ENCODE data around the gene CBX2.

Gene CBX2

DNA sequence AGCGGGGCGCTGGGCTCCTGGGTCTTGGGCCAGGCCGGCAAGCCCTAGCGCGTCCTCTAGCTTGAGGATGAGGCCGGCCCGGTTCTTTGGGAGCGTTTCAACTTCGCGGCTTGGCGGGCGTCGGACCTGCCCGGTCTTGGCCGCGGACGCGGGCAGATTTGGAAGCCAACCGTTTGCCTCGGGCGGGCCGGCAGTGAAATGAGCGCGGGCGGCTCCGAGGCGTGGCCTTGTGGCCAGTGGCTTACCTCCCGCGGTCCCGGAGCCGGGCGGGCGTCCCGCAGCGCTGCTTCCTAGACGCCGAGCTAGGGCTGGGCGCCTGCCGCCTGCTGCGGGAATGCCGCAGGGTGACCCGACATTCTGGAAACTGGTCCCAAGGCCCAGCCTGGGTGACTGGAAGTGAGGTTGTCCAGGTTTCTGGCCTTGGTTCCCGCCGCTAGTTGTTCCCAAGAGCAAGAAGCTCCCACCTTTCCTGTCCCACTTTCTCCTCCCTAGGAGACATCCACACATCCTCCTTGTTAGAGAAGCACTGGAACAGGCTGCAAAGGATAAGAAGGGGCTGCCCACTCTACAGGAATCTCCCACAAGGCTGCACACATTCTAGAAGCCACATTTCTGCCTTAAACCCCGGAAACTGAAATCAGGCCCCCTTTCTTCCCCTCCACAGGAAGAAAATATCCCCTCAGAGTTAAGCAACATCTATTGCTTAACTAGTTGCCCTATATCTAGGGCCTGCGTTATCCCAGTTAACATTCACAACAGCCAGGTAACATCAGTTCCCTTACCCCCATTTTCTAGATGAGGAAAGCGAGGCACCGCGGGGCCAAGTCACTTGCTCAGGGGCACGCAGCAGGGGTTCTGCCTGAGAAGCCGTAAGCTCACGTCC, 23.4 kb downstream of the CBX2 start:
- no peak for DNase-seq

DNA sequence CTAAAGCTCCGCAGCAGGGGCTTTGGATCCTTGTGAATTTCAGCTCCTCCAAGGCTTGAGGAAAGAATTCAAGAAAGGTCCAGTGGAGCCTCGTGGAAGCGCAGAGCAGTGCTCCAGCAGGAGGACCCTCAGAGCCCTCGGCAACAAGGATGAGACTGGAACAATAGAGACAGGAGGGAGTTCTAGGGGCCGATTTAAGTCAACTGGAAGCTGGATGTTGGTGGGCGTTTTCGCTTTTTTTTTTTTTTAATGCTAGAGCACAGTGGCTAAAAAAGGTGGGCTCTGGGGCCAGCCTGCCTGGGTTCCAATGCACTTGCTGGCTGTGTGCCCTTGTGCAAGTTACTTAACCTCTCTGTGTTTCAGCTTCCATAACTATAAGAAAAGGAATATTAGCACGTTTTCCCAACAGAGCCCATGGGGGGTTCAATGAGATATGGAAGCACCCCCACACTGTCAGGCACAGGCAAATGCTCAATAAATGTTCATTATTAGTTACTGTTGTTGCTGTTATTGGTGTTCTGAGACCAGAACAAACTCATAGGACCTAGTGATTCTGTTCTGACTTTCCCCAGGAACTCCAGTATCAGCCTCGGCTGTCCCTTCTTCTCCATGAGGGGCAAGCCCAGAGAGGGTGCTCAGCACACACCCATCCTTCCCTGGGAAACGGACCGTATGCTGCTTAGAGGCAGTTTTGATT, 24.2 kb downstream of the CBX2 start:
- DNase-seq, result no peak

DNA sequence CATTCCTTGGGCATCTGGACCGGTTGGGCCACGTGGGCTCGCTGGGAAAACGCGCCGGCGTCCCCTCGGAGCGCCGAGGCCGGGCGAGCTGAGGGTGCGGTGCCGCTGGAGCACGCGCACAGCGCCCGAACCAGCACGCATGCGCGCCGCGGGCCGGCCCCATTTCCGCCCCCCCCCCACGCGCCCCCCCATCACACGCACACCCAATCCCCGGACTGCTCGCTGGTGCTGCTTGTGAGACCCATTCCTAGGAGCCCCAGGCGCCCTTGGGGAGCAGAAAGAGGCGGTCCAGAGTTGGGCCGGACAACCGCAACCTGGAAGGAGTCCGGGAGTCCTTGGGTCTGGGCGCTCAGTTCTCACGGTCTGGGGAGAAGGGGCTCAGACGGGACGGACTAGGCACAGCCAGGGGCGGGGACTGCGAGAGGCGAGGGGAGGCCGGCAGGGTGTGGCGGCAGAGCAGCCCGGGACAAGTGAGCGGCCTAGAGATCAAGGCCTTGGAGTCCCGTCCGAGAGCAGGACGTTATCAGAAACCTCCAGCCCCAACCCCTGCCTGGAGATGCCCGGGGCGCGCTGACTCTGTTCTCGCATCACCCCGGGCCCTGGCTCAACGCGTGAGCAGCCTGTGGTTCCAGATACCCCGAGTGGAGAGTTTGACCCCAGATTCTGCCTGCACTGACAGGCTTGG, 24.9 kb downstream of the CBX2 start:
- DNase-seq, result no peak

DNA sequence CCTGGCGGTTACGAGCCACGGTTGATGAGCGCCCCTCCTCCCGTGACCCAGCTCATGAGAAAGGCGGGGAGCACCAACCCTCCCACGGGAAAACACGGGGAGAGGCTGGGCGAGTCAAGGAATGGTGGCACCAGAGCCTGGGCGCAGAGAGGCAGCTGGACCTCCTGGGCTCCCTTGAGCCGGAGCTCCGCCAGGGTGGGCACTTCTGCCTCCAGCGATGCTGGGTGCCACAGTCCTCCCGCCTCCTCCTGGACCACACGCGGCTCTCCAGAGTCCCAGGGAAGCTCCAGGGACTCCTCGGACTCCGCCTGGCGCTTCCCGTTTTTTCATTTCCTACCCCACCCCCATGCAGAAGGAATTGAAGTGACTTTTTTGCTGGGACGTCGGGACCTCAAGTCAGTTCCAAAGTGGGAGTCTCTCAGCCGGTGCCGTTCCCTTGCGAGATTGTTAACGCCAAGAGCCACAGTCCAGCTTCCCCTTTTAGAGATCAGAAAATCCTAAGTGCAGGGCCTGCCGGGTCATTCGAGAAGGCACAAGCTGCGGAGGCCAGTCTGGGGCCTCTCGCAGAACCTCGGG, 25.6 kb downstream of the CBX2 start:
- no peak for DNase-seq

DNA sequence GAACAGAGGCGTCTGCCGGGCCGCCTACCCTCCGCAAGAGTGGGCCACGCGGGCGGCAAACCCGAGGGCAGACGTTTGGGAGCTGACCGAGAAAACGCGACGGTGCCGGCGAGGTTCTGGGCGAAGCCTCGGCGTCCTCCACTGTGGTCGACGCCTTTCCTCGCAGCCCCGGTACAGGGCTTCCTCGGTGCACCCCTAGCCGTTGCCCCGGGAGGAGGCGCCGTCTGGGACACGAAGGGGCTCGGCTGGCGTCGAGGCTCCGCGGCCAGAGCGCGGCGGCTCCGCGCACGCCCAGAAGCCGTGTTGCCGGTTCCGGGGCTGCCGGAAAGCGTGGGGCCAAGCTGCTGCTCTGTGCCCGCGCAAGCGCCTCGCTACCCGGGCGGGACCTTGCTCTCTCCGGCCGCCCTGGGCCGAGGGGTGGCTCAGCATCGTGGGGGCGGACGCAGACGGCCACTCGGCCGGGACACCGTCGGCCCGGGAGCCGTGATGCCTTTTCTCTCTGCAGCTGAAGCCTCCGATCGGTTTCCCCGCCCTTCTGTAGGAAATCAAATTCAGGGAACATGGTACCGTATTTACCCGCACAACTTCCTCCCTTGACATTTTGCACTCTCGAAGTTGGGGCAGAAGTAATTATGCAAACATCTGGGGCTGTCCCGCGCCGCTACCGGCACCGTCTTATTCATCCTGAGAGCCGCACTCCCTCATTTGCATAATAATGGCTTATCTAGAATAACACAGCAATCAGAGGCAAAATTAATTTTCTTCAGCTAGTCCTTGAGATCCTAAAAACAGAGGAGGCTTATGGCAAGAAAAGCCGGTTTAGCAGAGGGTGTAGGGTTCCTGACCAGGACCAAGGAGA, 26.3 kb downstream of the CBX2 start:
- no peak for DNase-seq

DNA sequence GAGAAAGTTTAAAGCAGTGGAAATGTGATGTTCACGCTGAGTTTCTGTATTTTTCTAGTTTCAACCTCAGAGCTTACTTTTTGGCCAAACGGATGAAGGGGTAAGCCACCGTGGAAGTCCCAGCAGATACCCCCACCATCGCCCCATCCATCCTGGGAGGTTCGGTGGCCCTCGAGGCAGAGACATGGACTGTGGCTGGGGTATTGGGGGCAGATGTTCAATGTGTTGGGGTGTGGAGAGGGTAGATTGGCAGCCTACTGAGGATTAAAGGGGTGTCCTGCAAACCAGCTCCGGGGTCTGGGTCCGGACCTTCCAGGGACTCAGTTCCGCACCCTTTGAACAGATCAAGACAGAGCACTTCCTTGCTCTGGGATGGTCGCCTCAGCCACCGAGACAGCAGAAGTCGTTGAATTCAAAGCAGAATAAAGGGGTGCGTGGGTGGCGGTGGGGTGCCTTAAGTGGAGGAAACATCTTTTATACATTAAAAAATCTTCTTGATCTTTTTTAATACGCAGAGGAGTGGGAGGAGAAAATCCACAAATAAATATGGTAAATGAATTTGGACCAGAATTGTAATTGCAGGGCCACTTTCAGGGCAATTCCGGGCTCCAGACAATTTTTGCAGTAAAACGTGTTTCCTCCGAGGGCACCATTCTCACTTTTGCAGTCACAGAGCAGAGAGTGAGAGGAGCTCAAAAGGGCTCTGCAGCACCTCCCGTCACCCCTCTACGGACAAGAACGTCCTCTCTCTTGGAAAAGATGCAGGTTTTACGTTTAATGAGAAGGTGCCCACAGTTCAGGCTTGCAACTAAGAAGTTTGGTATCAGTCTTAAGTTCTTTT, 27.1 kb downstream of the CBX2 start:
- DNase-seq, result no peak

DNA sequence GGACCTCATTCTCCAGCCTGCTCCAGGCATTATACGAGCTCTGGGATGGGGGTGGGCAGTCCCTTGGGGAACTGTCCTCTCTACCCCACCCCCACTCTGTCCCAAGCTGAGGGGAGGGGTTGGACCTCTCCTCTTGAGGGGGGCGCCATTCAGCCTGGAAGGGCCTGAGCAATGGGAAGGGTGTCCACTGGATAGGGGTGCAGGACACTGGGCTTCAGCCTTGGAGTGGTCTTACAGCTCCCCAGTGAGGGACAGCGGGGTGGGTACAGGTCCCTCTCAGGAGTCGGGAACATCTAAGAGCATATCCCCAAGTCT, 28.5 kb downstream of the CBX2 start:
- no peak for DNase-seq

DNA sequence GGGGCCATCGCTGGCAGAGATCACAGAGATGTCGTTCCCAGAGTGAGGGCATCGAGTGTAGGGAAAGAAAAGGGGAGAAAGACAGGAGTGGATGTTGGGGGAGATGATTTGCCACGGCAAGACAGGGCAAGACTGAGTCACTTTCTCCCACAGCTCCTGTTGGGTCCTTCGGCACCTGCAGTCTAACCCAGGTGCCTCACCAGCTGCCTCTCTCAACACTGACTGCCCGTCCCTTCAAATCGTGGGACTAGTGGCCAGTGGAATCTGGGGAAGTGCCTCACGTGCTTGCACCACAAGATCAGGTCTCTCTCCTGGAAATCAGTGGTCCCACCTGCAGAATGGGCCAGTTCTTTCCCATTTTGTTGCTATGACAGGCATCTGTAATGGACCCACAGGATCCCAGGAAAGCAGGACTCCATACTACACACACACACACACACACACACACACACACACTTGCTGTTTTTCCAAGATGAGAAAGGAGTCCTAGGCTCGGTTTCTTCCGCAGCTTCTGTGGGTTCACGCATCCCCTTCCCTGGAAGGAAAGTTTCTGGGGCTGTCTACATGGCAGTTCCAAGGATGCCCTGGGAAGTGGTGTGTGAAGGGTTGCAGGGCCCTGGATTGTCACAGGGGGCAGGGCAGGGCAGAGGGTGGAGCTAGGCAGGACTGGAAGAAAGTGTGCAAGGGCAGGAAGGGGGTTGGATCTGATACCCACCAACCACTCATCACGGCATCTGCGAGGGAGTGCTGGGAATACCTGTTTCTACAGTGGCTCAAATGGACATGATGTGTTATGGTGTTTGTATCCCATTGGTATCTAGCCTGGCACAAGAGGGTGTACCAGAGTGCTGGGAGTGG, 29.1 kb downstream of the CBX2 start:
- DNase-seq, result no peak

DNA sequence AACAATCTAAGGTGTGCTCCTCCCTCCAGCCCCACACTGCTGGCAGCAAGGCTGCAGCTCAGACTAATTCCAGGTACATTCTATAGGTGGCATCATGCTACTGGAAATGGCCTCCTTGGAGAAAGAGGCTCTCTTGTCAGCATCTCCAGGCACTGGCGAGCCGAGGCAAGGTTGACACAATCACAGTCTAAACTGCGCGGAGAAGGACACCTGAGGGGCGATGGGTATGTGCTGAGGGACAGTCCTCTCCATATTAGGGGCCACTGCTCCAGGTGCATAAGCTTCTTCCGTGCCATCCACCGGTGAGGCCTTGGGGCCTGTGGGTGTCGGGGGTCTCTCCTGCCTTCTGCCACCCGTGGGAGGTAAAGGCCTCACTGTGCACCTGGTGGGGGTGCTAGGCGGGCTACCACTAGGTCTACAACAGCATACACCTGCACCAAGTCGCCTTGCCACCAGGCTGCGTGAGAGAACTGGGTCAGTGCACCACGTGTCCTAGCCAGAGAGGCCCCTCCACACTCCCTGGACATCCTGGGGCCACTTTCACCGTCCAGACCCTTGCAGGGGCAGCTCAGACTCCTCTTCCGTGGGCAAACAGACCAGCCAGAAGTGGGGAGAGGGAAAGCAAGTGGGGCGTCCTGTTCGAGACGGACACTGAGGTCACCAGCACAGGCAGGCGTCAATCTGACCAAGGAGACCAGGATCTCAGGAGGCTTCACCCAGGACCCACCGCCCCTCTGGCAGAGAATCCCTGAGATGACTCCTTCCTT, 31.0 kb downstream of the CBX2 start:
- no peak for DNase-seq

DNA sequence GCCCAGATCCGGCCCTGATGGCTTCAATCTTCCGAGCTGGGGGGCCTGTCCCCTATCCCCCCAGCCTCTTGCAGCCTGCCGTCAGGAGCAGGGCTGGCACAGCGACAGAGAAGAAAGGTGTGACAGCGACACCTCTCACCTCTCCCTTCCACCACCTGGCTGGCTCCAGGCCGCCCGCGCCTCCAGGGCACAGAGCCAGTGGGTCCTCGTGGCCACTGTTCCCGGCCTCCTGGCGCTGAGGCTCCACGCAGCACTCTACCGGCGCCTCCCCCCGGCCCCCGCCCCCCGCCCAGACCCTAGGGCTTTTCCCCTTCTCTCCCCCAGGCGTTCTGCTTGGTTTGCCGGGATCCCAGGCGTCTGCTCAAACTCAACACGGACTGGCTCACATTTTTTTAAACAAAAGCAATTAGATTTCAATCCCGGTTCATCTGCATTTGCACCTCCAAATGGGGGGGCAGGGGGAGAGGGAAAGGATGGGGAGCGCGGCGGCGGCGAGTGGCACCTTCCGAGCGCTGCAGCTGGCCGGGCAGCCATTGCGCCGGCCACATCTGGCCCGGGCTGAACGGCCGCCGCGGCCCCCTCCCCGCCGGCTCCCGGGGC, 31.7 kb downstream of the CBX2 start:
- DNase-seq, result no peak

DNA sequence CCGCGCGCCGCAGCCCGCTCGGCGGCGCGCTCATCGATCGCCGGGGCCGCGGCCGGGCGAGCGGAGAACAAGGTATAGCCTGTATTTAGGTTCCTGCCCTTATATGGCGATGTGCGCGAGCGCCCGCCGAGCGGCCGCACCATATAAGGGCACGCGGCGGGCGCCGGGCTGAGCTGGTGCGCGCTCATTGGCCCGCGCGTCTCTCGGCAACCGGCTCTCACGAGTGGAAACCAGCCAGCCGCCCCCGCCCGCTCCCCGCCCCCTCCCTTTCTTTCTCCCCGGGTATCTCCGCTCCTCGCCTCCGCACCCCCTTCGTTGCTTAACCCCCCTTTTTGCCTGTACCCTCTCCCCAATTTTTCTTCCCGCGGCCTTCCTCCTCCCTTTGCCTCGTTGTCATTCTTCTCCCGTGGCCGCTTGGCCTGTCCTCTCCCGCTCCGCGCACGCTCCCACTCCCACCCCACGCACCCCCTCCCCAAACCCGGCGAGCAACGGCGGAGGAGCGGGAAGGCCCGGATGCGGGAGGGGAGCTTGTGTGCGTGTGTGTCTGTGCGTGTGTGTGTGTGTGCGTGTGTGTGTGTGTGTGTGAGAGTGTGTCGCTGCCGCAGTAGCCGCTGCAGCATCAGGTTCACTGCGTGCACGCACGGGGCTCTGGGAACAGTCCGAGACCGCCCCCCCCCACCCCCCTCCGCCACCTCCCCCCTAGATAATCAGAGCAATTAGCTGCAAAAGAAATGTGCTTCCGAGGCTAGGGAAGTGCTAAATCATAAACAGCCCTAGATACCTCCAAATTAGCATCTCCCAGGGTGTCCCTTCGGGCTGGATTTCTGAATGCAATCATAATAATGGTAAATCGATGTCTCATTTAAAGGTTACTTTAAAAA, 32.4 kb downstream of the CBX2 start:
- no peak for DNase-seq

DNA sequence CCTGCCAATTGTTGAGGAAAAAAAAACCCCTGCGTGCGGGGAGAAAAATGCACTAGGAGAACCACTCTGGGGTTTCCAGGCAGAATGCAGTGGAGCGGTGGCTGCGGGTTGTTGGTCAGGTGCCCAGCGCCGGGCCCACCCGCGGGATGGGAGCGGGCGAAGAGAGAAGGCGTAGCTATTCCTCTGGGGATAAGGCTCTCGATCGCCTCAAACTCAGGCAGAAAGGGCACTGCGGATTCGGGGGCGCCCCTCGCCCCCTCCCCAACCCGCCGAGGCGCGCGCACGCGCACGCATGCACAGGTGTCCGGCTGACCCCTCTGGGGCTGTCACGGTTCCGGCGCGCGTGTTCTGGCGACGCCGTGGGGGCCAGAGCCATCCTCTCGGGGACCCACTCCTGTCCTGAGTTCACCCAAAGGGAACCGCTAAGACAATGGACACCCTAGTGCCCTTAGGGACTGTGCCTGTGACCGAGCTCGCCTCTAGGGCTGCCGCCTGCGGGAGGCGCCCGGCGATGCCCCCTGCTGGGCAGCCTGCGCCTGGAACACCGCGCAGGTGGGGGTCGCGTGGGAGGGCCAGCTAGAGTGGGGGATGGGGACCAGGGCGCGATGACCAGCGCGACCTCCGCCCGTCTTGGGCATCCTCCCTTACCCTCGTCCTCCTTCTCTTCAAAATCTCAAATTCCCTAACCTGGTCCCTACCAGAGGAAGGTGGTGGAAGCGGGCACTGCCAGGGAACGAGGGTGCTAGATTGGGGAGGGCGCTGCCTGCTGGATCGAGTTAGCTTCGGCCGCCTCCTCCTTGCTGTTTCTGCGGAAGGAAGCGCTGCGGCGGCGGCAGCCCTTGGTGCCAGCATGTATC, 33.3 kb downstream of the CBX2 start:
- no peak for DNase-seq

DNA sequence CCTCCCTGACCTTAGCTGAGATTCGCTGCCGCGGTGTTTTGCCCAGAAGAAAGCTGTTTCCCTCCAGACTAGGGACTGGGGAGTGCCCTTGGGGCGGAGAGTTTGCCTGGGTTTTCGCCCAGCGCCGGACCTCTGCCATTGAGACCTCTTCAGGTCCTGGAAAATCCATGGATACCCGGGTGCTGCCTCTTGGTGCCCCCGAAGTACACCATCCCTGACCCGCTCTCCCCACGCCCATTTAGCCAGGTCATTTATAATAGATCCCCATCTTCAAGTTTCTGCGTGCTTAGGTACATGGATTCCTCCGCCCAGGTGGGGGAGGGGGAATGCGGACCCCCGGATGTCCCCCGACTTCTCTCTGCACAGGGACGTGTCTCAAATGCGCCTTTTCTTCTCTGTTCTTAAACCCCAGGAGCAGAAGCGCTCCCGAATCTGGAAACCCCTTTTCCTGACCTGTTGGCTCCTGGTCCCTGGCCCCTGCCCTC, 34.0 kb downstream of the CBX2 start:
- no peak for DNase-seq

DNA sequence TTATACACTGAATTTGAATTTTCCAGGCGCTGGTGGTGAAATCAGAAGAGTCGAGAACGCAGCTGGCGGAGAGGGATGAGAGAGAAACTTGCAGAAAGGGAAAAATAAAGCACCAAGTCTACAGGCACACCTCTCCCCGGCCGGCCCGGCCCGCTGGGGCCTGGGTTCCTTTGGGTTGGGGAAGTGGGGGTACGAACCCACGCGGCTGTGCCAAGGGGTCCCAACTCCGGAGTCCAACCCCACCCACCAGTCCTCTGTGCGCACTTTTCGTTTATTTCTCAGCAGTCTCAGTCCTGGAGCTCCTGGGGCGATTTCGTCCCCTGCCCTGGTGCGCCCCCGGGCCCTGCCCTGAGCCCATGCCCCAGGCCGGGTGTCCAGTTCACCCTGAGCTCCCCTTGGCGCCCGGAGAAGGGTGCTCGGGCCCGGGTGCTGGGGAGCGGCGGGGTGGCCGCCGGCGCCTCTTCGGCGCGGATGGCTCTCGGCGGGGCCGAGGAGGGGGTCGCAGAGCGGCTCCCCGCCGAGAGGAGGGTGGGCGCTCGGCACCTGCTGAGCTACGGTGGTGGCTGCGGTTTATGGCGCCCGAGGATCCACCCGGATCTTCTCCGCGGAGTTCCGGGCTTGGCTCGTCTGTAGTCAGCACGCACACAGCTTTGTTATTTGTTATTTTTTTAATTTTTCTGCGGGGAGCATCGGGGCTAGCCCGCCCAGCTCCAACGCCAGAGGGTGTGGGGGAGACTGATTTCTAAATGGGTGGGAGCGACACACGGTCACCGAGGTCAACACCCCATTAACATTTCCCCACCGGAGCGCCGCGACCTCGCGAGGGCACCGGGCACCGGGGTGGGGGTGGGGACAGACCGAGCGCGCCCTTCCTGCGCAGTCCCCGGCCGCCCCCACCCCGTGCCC, 34.7 kb downstream of the CBX2 start:
- no peak for DNase-seq

DNA sequence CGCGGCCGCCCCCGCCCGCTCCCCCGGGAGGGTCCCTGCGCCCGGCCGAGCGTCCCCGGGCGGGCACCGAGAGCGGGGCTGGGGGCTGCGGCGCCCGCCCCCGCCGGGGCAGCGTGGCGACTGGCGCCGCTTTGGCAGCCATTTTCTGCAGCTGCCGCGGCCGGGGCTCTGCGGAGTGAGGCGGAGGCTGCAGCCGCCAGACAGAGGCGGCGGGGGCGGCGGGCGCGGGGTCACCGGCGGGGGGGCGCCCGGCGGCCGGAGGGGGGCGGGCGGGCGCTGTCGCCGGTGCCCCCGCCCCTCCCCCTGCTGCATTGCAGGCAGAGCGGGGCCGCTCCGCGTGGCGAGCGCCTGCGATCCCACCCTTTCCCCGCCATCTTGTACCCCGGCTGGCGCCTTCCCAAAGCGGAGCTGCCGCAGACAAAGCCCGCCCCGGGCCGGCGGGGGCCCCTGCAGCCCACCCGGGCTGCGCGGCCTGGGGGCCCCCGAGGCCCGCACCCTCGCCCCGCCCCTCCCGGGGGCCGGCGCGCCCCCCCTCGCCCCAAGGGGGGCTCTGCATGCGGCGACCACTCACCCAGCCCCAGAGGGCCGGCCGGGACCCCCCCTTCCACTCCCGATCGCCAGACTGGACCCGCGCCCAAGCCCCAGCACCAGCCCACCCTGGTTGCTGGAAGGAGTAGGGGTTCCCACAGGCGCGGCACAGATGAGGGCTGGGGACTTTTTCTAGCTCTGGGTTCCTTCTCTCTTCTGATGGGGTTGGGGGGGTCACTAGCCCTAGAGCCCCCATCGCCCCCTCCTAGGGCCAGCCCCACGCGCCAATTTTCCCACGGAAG, 35.6 kb downstream of the CBX2 start:
- no peak for DNase-seq

Data from GOT3 (cell line).